ENCODE measurements around the gene PAIP2B. TPM values are rescaled to one million over a fixed set of nuclear protein-coding genes. Genes with fewer than 3 reads are reported as not detected.
"Not testable (repeated sequence)": the region's sequence is repeated elsewhere in the genome, so short reads cannot be mapped to it uniquely, and the experiment has no call there.

PAIP2B gene
- total and polyA plus RNA-seq, 10 of the 15 experiments (the other 5 are each of a cell fraction or from before 2014, with no cell fraction given), result 0.06 to 0.79 (median 0.32) TPM

DNA sequence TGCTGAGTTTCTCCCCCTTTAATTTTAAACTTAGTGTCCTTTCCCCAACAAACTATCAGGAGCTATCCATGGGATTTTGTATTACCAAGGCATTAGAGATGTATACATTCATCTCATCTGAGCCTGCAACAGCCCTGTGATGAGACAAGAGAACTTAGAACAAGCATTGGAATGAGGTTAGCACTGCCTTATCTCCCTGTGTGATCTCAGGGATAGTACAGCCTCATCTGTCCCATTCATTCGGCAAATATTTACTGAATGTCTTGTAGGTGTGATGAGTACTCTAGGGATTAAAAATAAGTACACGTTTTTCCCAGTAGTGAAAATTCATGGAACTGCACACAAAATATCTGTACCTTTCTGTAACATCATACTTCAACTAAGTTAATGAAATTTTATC, 45.6 kb downstream of the PAIP2B start:
- TF ChIP-seq, protein P1, sequence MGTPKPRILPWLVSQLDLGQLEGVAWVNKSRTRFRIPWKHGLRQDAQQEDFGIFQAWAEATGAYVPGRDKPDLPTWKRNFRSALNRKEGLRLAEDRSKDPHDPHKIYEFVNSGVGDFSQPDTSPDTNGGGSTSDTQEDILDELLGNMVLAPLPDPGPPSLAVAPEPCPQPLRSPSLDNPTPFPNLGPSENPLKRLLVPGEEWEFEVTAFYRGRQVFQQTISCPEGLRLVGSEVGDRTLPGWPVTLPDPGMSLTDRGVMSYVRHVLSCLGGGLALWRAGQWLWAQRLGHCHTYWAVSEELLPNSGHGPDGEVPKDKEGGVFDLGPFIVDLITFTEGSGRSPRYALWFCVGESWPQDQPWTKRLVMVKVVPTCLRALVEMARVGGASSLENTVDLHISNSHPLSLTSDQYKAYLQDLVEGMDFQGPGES (IDR thresholded peaks at IDR 0.05), result no peak
- TF ChIP-seq NFXL1 (IDR thresholded peaks at IDR 0.05; ENCODE audit: borderline replicate concordance), result no peak
- TF ChIP-seq HDAC2 (IDR thresholded peaks at IDR 0.05), result no peak
- TF ChIP-seq RELA (IDR thresholded peaks at IDR 0.05; ENCODE audit: borderline replicate concordance, partially characterized antibody), result no peak
- TF ChIP-seq SREBF1 (IDR thresholded peaks at IDR 0.05; ENCODE audit: low read length), result no peak
- TF ChIP-seq MYC (IDR thresholded peaks at IDR 0.05; ENCODE audit: insufficient read depth, insufficient read length, insufficient replicate concordance, low read length, severe bottlenecking), result no peak
- TF ChIP-seq IRF4 (IDR thresholded peaks at IDR 0.05; ENCODE audit: low read depth, low read length), result no peak
- no peak for TF ChIP-seq SMAD5 (IDR thresholded peaks at IDR 0.05; ENCODE audit: low read depth)
- TF ChIP-seq, protein P2, sequence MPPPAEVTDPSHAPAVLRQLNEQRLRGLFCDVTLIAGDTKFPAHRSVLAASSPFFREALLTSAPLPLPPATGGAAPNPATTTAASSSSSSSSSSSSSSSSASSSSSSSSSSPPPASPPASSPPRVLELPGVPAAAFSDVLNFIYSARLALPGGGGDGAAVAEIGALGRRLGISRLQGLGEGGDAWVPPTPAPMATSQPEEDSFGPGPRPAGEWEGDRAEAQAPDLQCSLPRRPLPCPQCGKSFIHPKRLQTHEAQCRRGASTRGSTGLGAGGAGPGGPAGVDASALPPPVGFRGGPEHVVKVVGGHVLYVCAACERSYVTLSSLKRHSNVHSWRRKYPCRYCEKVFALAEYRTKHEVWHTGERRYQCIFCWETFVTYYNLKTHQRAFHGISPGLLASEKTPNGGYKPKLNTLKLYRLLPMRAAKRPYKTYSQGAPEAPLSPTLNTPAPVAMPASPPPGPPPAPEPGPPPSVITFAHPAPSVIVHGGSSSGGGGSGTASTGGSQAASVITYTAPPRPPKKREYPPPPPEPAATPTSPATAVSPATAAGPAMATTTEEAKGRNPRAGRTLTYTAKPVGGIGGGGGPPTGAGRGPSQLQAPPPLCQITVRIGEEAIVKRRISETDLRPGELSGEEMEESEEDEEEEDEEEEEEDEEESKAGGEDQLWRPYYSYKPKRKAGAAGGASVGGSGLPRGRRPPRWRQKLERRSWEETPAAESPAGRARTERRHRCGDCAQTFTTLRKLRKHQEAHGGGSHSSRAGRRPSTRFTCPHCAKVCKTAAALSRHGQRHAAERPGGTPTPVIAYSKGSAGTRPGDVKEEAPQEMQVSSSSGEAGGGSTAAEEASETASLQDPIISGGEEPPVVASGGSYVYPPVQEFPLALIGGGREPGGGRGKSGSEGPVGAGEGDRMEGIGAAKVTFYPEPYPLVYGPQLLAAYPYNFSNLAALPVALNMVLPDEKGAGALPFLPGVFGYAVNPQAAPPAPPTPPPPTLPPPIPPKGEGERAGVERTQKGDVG (CRISPR knock-in tag; IDR thresholded peaks at IDR 0.05), result no peak
- no peaks in the 10 kb centered on the region for H3K79me2 ChIP-seq (ENCODE audit: control insufficient read depth, insufficient read depth, low read length)
- no peaks in the 10 kb centered on the region for H4K20me1 ChIP-seq (ENCODE audit: control insufficient read depth, insufficient read depth)
- CTCF ChIA-PET, result interaction anchor here (0.7 to 1.4 kb wide), 2 partner anchors 26 to 132 kb away, joined by 3 to 4 read pairs; no protein-coding TSS in a partner anchor
- no peak for FAIRE-seq
- H3K9me3 ChIP-seq (replicated peaks; ENCODE audit: control insufficient read depth, insufficient read depth, low read length), result no peaks in the 10 kb centered on the region
- in situ Hi-C loops (cut with MboI), result no loop called here
- intact Hi-C loops (cut with micrococcal nuclease; ENCODE audit: unreplicated experiment), result no loop called here
- no peak overlapping the region for H3K4me2 ChIP-seq (ENCODE audit: control insufficient read depth, insufficient read depth)
- no peak overlapping the region for H3K4me3 ChIP-seq
- ATAC-seq, result no peak
- H2AFZ ChIP-seq (ENCODE audit: control insufficient read depth, low read depth, low read length), result no peak overlapping the region
- H3K36me3 ChIP-seq (ENCODE audit: control insufficient read depth in 2 of 2, insufficient read depth in 2 of 2, low read length in 1 of 2), result no peaks in the 10 kb centered on the region
- SMC1A ChIA-PET (ENCODE audit: uncharacterized antibody, unreplicated experiment), result no interaction called here
- BruUV-seq (replicated peaks), result no TSS peak
- RAD21 ChIA-PET (ENCODE audit: unreplicated experiment), result no interaction called here
- H3K9ac ChIP-seq (ENCODE audit: control insufficient read depth, insufficient read depth, low read length), result no peak overlapping the region
- H3K27me3 ChIP-seq (replicated peaks in 1 of 2; ENCODE audit: control insufficient read depth in 2 of 2, insufficient read depth in 2 of 2, low read length in 1 of 2), result 0 out of 4 replicates have a peak, but pooled peaks cover 0 to 2% of the 10 kb centered on the region in 2 experiments
- no peaks in the 10 kb centered on the region for H3K4me1 ChIP-seq (ENCODE audit: control insufficient read depth, insufficient read depth, low read length)
- no peak overlapping the region for H3K27ac ChIP-seq (ENCODE audit: control insufficient read depth, insufficient read depth)
- DNase-seq (ENCODE audit: low read depth, low spot score), result no peak
- POLR2A ChIA-PET, result no interaction called here
- WGBS (ENCODE audit: insufficient coverage, insufficient replicate concordance, low lambda C conversion rate, missing lambda C conversion rate), result 48% methylated on average over 2 of the region's 2 CpGs

DNA sequence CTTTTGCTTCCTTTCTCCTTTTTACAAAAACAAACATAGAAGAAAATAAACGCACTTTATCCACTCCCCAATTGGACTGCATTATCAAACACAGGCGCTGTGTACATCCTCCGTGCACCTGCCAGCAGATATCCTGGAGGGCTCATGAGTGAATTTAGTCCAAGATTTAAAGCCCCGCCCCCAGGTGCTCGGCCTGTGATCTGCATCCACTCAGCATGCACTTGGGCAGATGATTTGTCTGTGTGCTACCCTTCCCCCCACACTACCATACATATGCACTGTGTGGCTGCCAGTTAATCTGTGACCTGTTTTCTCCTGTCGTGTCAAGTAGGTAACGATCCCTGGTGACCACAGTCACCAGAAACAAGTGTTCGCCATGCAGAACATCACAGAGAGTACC, 48.1 kb downstream of the PAIP2B start:
- H3K4me3 ChIP-seq; H3K79me2 ChIP-seq (ENCODE audit: control insufficient read depth, insufficient read depth, low read length); H3K4me1 ChIP-seq (ENCODE audit: control insufficient read depth, insufficient read depth, low read length); ATAC-seq; H4K20me1 ChIP-seq (ENCODE audit: control insufficient read depth, insufficient read depth); intact Hi-C loops (cut with micrococcal nuclease; ENCODE audit: unreplicated experiment); RAD21 ChIA-PET (ENCODE audit: unreplicated experiment); POLR2A ChIA-PET; H2AFZ ChIP-seq (ENCODE audit: control insufficient read depth, low read depth, low read length); in situ Hi-C loops (cut with MboI); SMC1A ChIA-PET (ENCODE audit: uncharacterized antibody, unreplicated experiment); H3K4me2 ChIP-seq (ENCODE audit: control insufficient read depth, insufficient read depth); H3K9me3 ChIP-seq (replicated peaks; ENCODE audit: control insufficient read depth, insufficient read depth, low read length); CTCF ChIA-PET; BruUV-seq (replicated peaks); H3K9ac ChIP-seq (ENCODE audit: control insufficient read depth, insufficient read depth, low read length); FAIRE-seq; H3K36me3 ChIP-seq (ENCODE audit: control insufficient read depth in 2 of 2, insufficient read depth in 2 of 2, low read length in 1 of 2); DNase-seq (ENCODE audit: low read depth, low spot score); H3K27me3 ChIP-seq (replicated peaks in 1 of 2; ENCODE audit: control insufficient read depth in 2 of 2, insufficient read depth in 2 of 2, low read length in 1 of 2); H3K27ac ChIP-seq (ENCODE audit: control insufficient read depth, insufficient read depth): not testable (repeated sequence)
- WGBS (ENCODE audit: insufficient coverage, insufficient replicate concordance, low lambda C conversion rate, missing lambda C conversion rate), result 30% methylated on average over 8 of the region's 8 CpGs
